HepG2 (cell line): ENCODE data around the gene NDUFS7. TPM values are rescaled to one million over a fixed set of nuclear protein-coding genes. Genes with fewer than 3 reads are reported as not detected.

Experiments
- ATAC-seq: fragments of 200-7000 bp; cut with Tn5 transposase; 3 replicates; pipeline ENCODE4 v1.9.1; 2020; ENCODE audit warnings: mild to moderate bottlenecking, moderate library complexity
- BruUV-seq: library from RNA; stranded (reverse); fragments of 400-500 nt; replicated peaks from 2 replicates; lab custom pipeline; 2021; lab: Mats Ljungman, UMichigan
- CTCF ChIA-PET: fragments of 300-600 bp; formaldehyde crosslinking; extraction: SDS; loops from one replicate; lab custom pipeline; 2021; ENCODE audit warnings: low total read pairs, inconsistent platforms, low intra/inter-chr PET ratio; lab: Yijun Ruan, JAX
- POLR2A ChIA-PET: fragments of 350-600 bp; sonication (Branson Sonifier 250); formaldehyde crosslinking; loops from one replicate; lab custom pipeline; 2020; ENCODE audit warnings: antibody characterized with exemption, inconsistent platforms; lab: Yijun Ruan, JAX
- DNase-seq: peaks from one replicate; pipeline ENCODE4 v3.0.0-alpha.2; 2015; ENCODE audit warnings: low spot score
- FAIRE-seq: peaks from 3 replicates; lab custom pipeline; 2011; peaks lifted over from hg19 to GRCh38; lab: Jason Lieb, UNC
- H2AFZ ChIP-seq: one replicate; pipeline ENCODE4 v1.6.1; 2011; ENCODE audit warnings: low read length, inconsistent platforms
- H3K27ac ChIP-seq: fragments of 300-600 bp; 3 replicates; pipeline ENCODE4 v1.8.0; 2011; ENCODE audit warnings: mixed run types, mild to moderate bottlenecking, mixed read lengths, low read length, inconsistent platforms; ENCODE audit not compliant: insufficient read depth; ENCODE audit errors: extremely low read length
- H3K27me3 ChIP-seq, 2 experiments: fragments of 200-600 bp in 1 of 2; 2 replicates in 1 of 2; 3 replicates in 1 of 2; pipeline versions ENCODE4 v1.6.0 to v1.8.0; 2011; ENCODE audit warnings: low read length in 2 of 2, mild to moderate bottlenecking in 2 of 2, moderate library complexity in 2 of 2, inconsistent platforms in 1 of 2; ENCODE audit not compliant: insufficient read depth in 2 of 2, control insufficient read depth in 1 of 2
- H3K36me3 ChIP-seq, 2 experiments: fragments of 200-600 bp in 1 of 2; replicated peaks in 1 of 2; 2 replicates in 1 of 2; 3 replicates in 1 of 2; pipeline versions ENCODE4 v1.5.1 to v1.8.0; 2011; ENCODE audit warnings: low read length in 2 of 2, inconsistent platforms in 1 of 2; ENCODE audit not compliant: insufficient read depth in 2 of 2, control insufficient read depth in 1 of 2
- H3K4me1 ChIP-seq: 2 replicates; pipeline ENCODE4 v1.5.1; 2012; ENCODE audit warnings: low read length, inconsistent platforms; ENCODE audit not compliant: insufficient read depth
- H3K4me2 ChIP-seq: 2 replicates; pipeline ENCODE4 v1.6.0; 2011; ENCODE audit warnings: low read depth, low read length, inconsistent platforms
- H3K4me3 ChIP-seq, 3 experiments: fragments of 200-600 bp in 1 of 3; sonication (generic), shearing (Covaris generic) in 1 of 3; replicated peaks in 1 of 3; 2 replicates each; pipeline ENCODE4 v1.5.1; 2011 to 2016; ENCODE audit warnings: low read length in 3 of 3, inconsistent platforms in 2 of 3, low read depth in 2 of 3, mild to moderate bottlenecking in 2 of 3, control low read depth in 1 of 3, mixed read lengths in 1 of 3; ENCODE audit not compliant: insufficient read depth in 1 of 3
- H3K79me2 ChIP-seq: one replicate; pipeline ENCODE4 v1.6.1; 2011; ENCODE audit warnings: low read length, inconsistent platforms; ENCODE audit not compliant: insufficient read depth
- H3K9ac ChIP-seq: 2 replicates; pipeline ENCODE4 v1.6.0; 2011; ENCODE audit warnings: mild to moderate bottlenecking, low read depth, low read length, inconsistent platforms; ENCODE audit not compliant: insufficient read depth
- H3K9me3 ChIP-seq: 2 replicates; pipeline ENCODE4 v1.5.1; 2012; ENCODE audit warnings: mild to moderate bottlenecking, low read length
- H4K20me1 ChIP-seq: 2 replicates; pipeline ENCODE4 v1.6.0; 2011; ENCODE audit warnings: inconsistent platforms, mild to moderate bottlenecking, low read length, moderate library complexity; ENCODE audit not compliant: insufficient read depth
- AGO2 ChIP-seq: fragments of 200-400 bp; formaldehyde crosslinking; optimal IDR thresholded peaks from 2 replicates; pipeline ENCODE3; 2017; ENCODE audit warnings: mild to moderate bottlenecking, low read depth, low read length, moderate library complexity
- ARID4A ChIP-seq: sonication (generic); formaldehyde crosslinking; IDR thresholded peaks from 2 replicates; pipeline ENCODE4 v1.5.0; 2020; ENCODE audit warnings: mild to moderate bottlenecking, missing genetic modification reagents, borderline replicate concordance
- ARNTL ChIP-seq: sonication (generic); formaldehyde crosslinking; IDR thresholded peaks from 2 replicates; pipeline ENCODE4 v1.4.0; 2020; ENCODE audit warnings: mild to moderate bottlenecking, missing genetic modification reagents
- ASH2L ChIP-seq: fragments of 300-600, 200-600 bp; sonication (generic); IDR thresholded peaks from 2 replicates; pipeline ENCODE4 v1.7.0; 2017; ENCODE audit warnings: low read depth, mild to moderate bottlenecking, moderate library complexity, mixed read lengths, low read length; ENCODE audit not compliant: insufficient read length
- ELF4 ChIP-seq: sonication (generic); formaldehyde crosslinking; IDR thresholded peaks from 2 replicates; pipeline ENCODE4 v1.5.0; 2020; ENCODE audit warnings: missing genetic modification reagents, mild to moderate bottlenecking, moderate library complexity, borderline replicate concordance
- JUNB ChIP-seq: sonication (generic); formaldehyde crosslinking; IDR thresholded peaks from 2 replicates; pipeline ENCODE4 v1.8.0; 2022; ENCODE audit warnings: missing genetic modification reagents, mild to moderate bottlenecking, borderline replicate concordance
- NFE2 ChIP-seq: sonication (generic); formaldehyde crosslinking; IDR thresholded peaks from 2 replicates; pipeline ENCODE4 v1.4.0; 2020; ENCODE audit warnings: missing genetic modification reagents
- SIX1 ChIP-seq: sonication (generic); formaldehyde crosslinking; IDR thresholded peaks from 2 replicates; pipeline ENCODE4 v1.4.0; 2020; ENCODE audit warnings: missing genetic modification reagents, borderline replicate concordance
- ZBTB38 ChIP-seq: sonication (generic); formaldehyde crosslinking; IDR thresholded peaks from 2 replicates; pipeline ENCODE4 v1.5.1; 2020; ENCODE audit warnings: mild to moderate bottlenecking, missing genetic modification reagents
- ZFP36L1 ChIP-seq: sonication (generic); formaldehyde crosslinking; IDR thresholded peaks from 2 replicates; pipeline ENCODE4 v1.8.0; 2022; ENCODE audit warnings: mild to moderate bottlenecking, missing genetic modification reagents, moderate library complexity
- ZNF546 ChIP-seq: sonication (generic); formaldehyde crosslinking; conservative IDR thresholded peaks from 2 replicates; pipeline ENCODE4 v1.8.1; 2023; ENCODE audit warnings: mild to moderate bottlenecking, missing genetic modification reagents
- ZNF547 ChIP-seq: sonication (generic); formaldehyde crosslinking; IDR thresholded peaks from 2 replicates; pipeline ENCODE4 v1.5.1; 2020; ENCODE audit warnings: mild to moderate bottlenecking, missing genetic modification reagents
- ZNF615 ChIP-seq: sonication (generic); formaldehyde crosslinking; IDR thresholded peaks from 2 replicates; pipeline ENCODE4 v1.5.0; 2020; ENCODE audit warnings: mild to moderate bottlenecking, missing genetic modification reagents, borderline replicate concordance
- ZNF660 ChIP-seq: sonication (generic); formaldehyde crosslinking; IDR thresholded peaks from 2 replicates; pipeline ENCODE4 v1.5.1; 2020; ENCODE audit warnings: mild to moderate bottlenecking, low read depth, missing genetic modification reagents, borderline replicate concordance
- ZNF773 ChIP-seq: sonication (generic); formaldehyde crosslinking; IDR thresholded peaks from 2 replicates; pipeline ENCODE4 v1.4.0; 2020; ENCODE audit warnings: missing genetic modification reagents, borderline replicate concordance
- ZNF777 ChIP-seq: sonication (generic); formaldehyde crosslinking; IDR thresholded peaks from 2 replicates; pipeline ENCODE4 v1.4.0; 2020; ENCODE audit warnings: missing genetic modification reagents
- ZSCAN12 ChIP-seq: sonication (generic); formaldehyde crosslinking; IDR thresholded peaks from 2 replicates; pipeline ENCODE4 v1.9.0; 2021; ENCODE audit warnings: mild to moderate bottlenecking, missing genetic modification reagents
- WGBS: methylation state at CpG from one replicate; pipeline ENCODE4 v1.1.6; 2017; ENCODE audit warnings: low lambda C conversion rate; 5-methylcytosine and 5-hydroxymethylcytosine counted together
- in situ Hi-C: cut with HindIII; loops from 2 replicates; pipeline ENCODE4 v1.10.0; 2017; ENCODE audit warnings: low pct_unique_long_range_greater_than_20kb; ENCODE audit not compliant: extremely low pct_ligation_motif_present
- intact Hi-C: fragments of 100-400 bp; cut with micrococcal nuclease; formaldehyde crosslinking; loops from one replicate; pipeline ENCODE4 v1.10.0; 2022; ENCODE audit not compliant: unreplicated experiment
- polyA plus RNA-seq, 8 experiments: library from polyadenylated mRNA; depleted of rRNA in 3 of 8; stranded (reverse) in 7 of 8; unstranded in 1 of 8; fragments of >200 nt; fragmentation: Illumina TruSeq in 4 of 8; extraction: Trizol in 4 of 8; gene quantifications; 2 replicates each; pipeline versions ENCODE4 v1.2.1 to v1.2.3, GENCODE V29; 2011 to 2016; ENCODE audit warnings: low read depth in 4 of 8, missing spikeins in 1 of 8, mixed read lengths in 1 of 8; ENCODE audit not compliant: insufficient read depth in 1 of 8
- total RNA-seq, 5 experiments: library from RNA; depleted of rRNA; stranded (reverse); fragments of >200 nt; fragmentation: Illumina TruSeq; extraction: Trizol; gene quantifications; 2 replicates each; pipeline ENCODE4 v1.2.3, GENCODE V29; 2016; ENCODE audit warnings: low read depth in 1 of 5

NDUFS7 gene
- total and polyA plus RNA-seq, 2 of the 13 experiments (the other 11 are each of a cell fraction or from before 2014, with no cell fraction given) = 34.3 to 66.9 TPM

- TF ChIP-seq ZFP36L1 = 0 out of 2 replicates have a peak, but pooled peaks have one; percentile 4
- TF ChIP-seq ELF4 (CRISPR knock-in tag) = no peak
- 0 out of 2 replicates have a peak, but pooled peaks have one; percentile 17 for TF ChIP-seq ZNF546 (CRISPR knock-in tag)
- no peak for TF ChIP-seq SIX1 (CRISPR knock-in tag)
- TF ChIP-seq NFE2 (CRISPR knock-in tag) = no peak
- peak; percentile 10; the same call in 1 of the 2 replicates for TF ChIP-seq ZNF777 (CRISPR knock-in tag)
- no peak for TF ChIP-seq JUNB
- peak; percentile 8 for TF ChIP-seq AGO2
- TF ChIP-seq ASH2L = peak; percentile 45
- no peak for TF ChIP-seq ARNTL (CRISPR knock-in tag)
Measured at GRCh38 chr19:1354970-1355567, 28.6 kb upstream of the NDUFS7 start (continued).

- Histone ChIP-seq H2AFZ (no peak overlapping the region), H4K20me1 (no peaks in the 10 kb centered on the region), H3K4me1 (peaks cover 22% of the 10 kb centered on the region), H3K9ac (peak overlapping the region; percentile 81), H3K4me2 (peak overlapping the region; percentile 93), H3K4me3 (peak overlapping the region; percentile 56 to 97 (median 87)), H3K27me3 (no peaks in the 10 kb centered on the region), H3K36me3 (peaks cover 6 to 18% of the 10 kb centered on the region in 2 experiments; a peak in 4 of 5 replicates), H3K9me3 (no peaks in the 10 kb centered on the region), H3K79me2 (peaks cover 10% of the 10 kb centered on the region), H3K27ac (no peak overlapping the region)
- intact Hi-C loops = no loop called here
- in situ Hi-C loops = no loop called here
- ChIA-PET CTCF (no interaction called here), POLR2A (interaction anchor here (1.4 to 1.9 kb wide), 2 partner anchors 17 to 65 kb away, joined by 5 to 10 read pairs; no protein-coding TSS in a partner anchor)
- no peak for FAIRE-seq
- ATAC-seq = no peak
- DNase-seq = no peak
- no TSS peak for BruUV-seq
- WGBS = 39% methylated on average over 32 of the region's 32 CpGs
- TF ChIP-seq ZNF615 (CRISPR knock-in tag) (no peak), ZBTB38 (CRISPR knock-in tag) (0 out of 2 replicates have a peak, but pooled peaks have one; percentile 57), ZSCAN12 (CRISPR knock-in tag) (no peak), ARID4A (peak; percentile 19; the same call in 1 of the 2 replicates), ZNF773 (no peak), ZNF547 (CRISPR knock-in tag) (0 out of 2 replicates have a peak, but pooled peaks have one; percentile 14), ZNF660 (no peak)
Measured at GRCh38 chr19:1355568-1356507, 27.9 kb upstream of the NDUFS7 start.
